Breast epithelium (tissue), 4 donors: Measurements from ENCODE around the gene KLHL41. TPM values are rescaled to one million over a fixed set of nuclear protein-coding genes. Genes with fewer than 3 reads are reported as not detected.

Source experiments
- DNase-seq, 2 donors: peaks; one replicate each; pipeline ENCODE4 v3.0.0-alpha.2; 2019; ENCODE audit warnings: low spot score in 2 of 2
- H3K27ac ChIP-seq, 2 donors: fragments of 200-600 bp; sonication (generic) in 1 of 2; one replicate each; pipeline ENCODE4 v1.5.1; 2016 to 2019; ENCODE audit warnings: mild to moderate bottlenecking in 1 of 2
- H3K27me3 ChIP-seq, 2 donors: fragments of 200-600 bp; sonication (generic) in 1 of 2; one replicate each; pipeline versions ENCODE4 v1.5.1 to v1.6.0; 2017 to 2019; ENCODE audit warnings: control low read depth in 1 of 2, mild to moderate bottlenecking in 1 of 2
- H3K36me3 ChIP-seq: fragments of 200-600 bp; one replicate; pipeline ENCODE4 v1.5.1; 2019
- H3K4me1 ChIP-seq, 2 donors: fragments of 200-600 bp; sonication (generic); one replicate each; pipeline ENCODE4 v1.5.1; 2016 to 2019; ENCODE audit warnings: control low read depth in 1 of 2
- H3K4me3 ChIP-seq, 3 donors: fragments of 200-600 bp; sonication (generic); 1 replicate in 2 of 3; 2 replicates in 1 of 3; pipeline ENCODE4 v1.5.1; 2016 to 2019; ENCODE audit warnings: mild to moderate bottlenecking in 3 of 3, moderate library complexity in 2 of 3
- H3K9me3 ChIP-seq, 2 donors: fragments of 200-600 bp; sonication (generic) in 1 of 2; one replicate each; pipeline ENCODE4 v1.5.1; 2016 to 2019; ENCODE audit warnings: control low read depth in 1 of 2
- CTCF ChIP-seq, 3 donors: fragments of 450-650 bp; IDR thresholded peaks; one replicate each; pipeline ENCODE4 v1.5.1; 2016 to 2017; ENCODE audit warnings: antibody characterized with exemption in 3 of 3, mild to moderate bottlenecking in 3 of 3, moderate library complexity in 3 of 3
- POLR2A ChIP-seq: fragments of 450-650 bp; IDR thresholded peaks from one replicate; pipeline ENCODE4 v1.6.1; 2016; ENCODE audit warnings: antibody characterized with exemption, mild to moderate bottlenecking, moderate library complexity
- POLR2AphosphoS5 ChIP-seq, 3 donors: sonication (generic); formaldehyde crosslinking; IDR thresholded peaks; one replicate each; pipeline ENCODE4 v1.6.1; 2017; ENCODE audit warnings: antibody characterized with exemption in 3 of 3
- intact Hi-C: fragments of 100-400 bp; cut with DNase I; formaldehyde crosslinking; loops from one replicate; pipeline ENCODE4 v1.15.1; 2023; ENCODE audit warnings: low total_unique reads
- total RNA-seq, 3 donors: library from RNA; depleted of rRNA; stranded (reverse); fragments of >200 nt; gene quantifications; one replicate each; pipeline ENCODE4 v1.1.0, GENCODE V29; 2016

Gene KLHL41
- 1 to 10 TPM in 1 of 3 donors, under 1 TPM in 2; 0.64 to 2.3 (median 0.66) TPM for total RNA-seq

- H3K4me1 ChIP-seq: no peaks in the 10 kb centered on the region
- H3K27ac ChIP-seq: no peak within 1 kb of the TSS
- TF ChIP-seq POLR2A (no peak), POLR2AphosphoS5 (IDR thresholded peaks at IDR 0.05) (no peak), CTCF (IDR thresholded peaks at IDR 0.05) (no peak)
- DNase-seq: no peak
- no peaks in the 10 kb centered on the region for H3K9me3 ChIP-seq
- no peak within 1 kb of the TSS for H3K4me3 ChIP-seq
- H3K36me3 ChIP-seq: no peaks in the 10 kb centered on the region
- intact Hi-C loops: no loop called here
- H3K27me3 ChIP-seq: no peaks in the 10 kb centered on the region
Observed at GRCh38 chr2:169509298-169509885, at the start of gene KLHL41. TSS of gene KLHL41 (plus strand) at chr2:169509702. CDS start at chr2:169509779, 77 bp downstream.

- Histone ChIP-seq H3K4me3 (no peak overlapping the region), H3K9me3 (no peaks in the 10 kb centered on the region), H3K27me3 (no peaks in the 10 kb centered on the region), H3K36me3 (no peaks in the 10 kb centered on the region), H3K4me1 (no peaks in the 10 kb centered on the region), H3K27ac (no peak overlapping the region)
- no peak for DNase-seq
- TF ChIP-seq CTCF (IDR thresholded peaks at IDR 0.05) (no peak), POLR2AphosphoS5 (IDR thresholded peaks at IDR 0.05) (no peak), POLR2A (no peak)
- intact Hi-C loops: no loop called here
Observed at GRCh38 chr2:169461143-169461542, 48.4 kb upstream of the KLHL41 start.

GRCh38 chr2:169462896-169463695 lies 46.4 kb upstream of the KLHL41 start:
- intact Hi-C loops: no loop called here
- Histone ChIP-seq H3K27ac (no peak overlapping the region), H3K36me3 (no peaks in the 10 kb centered on the region), H3K4me1 (no peaks in the 10 kb centered on the region), H3K27me3 (no peaks in the 10 kb centered on the region), H3K9me3 (no peaks in the 10 kb centered on the region), H3K4me3 (no peak overlapping the region)
- TF ChIP-seq POLR2AphosphoS5 (IDR thresholded peaks at IDR 0.05) (no peak), CTCF (IDR thresholded peaks at IDR 0.05) (no peak), POLR2A (no peak)
- DNase-seq: no peak

- Histone ChIP-seq H3K36me3 (no peaks in the 10 kb centered on the region), H3K9me3 (no peaks in the 10 kb centered on the region), H3K4me3 (no peak overlapping the region), H3K4me1 (no peaks in the 10 kb centered on the region), H3K27me3 (no peaks in the 10 kb centered on the region), H3K27ac (no peak overlapping the region)
- DNase-seq: no peak
- intact Hi-C loops: no loop called here
- no peak for TF ChIP-seq POLR2A
- TF ChIP-seq POLR2AphosphoS5 (IDR thresholded peaks at IDR 0.05): no peak
- no peak for TF ChIP-seq CTCF (IDR thresholded peaks at IDR 0.05)
Observed at GRCh38 chr2:169464466-169464865, 45.0 kb upstream of the KLHL41 start.

- Histone ChIP-seq H3K4me1 (no peaks in the 10 kb centered on the region), H3K4me3 (no peak overlapping the region), H3K27ac (no peak overlapping the region), H3K36me3 (no peaks in the 10 kb centered on the region), H3K27me3 (no peaks in the 10 kb centered on the region), H3K9me3 (no peaks in the 10 kb centered on the region)
- no peak for TF ChIP-seq POLR2A
- TF ChIP-seq CTCF (IDR thresholded peaks at IDR 0.05): no peak
- TF ChIP-seq POLR2AphosphoS5 (IDR thresholded peaks at IDR 0.05): no peak
- DNase-seq: no peak
- intact Hi-C loops: no loop called here
Observed at GRCh38 chr2:169464882-169465281, 44.6 kb upstream of the KLHL41 start.
